HCT116 (cell line): ENCODE results near the gene PLAGL1. TPM values are rescaled to one million over a fixed set of nuclear protein-coding genes. Genes with fewer than 3 reads are reported as not detected.

Source experiments
- ATAC-seq: fragments of 200-7000 bp; cut with Tn5 transposase; 2 replicates; pipeline ENCODE4 v1.9.1; 2020; ENCODE audit warnings: mild to moderate bottlenecking, moderate library complexity
- BruUV-seq: library from RNA; stranded (reverse); fragments of 400-500 nt; replicated peaks from 2 replicates; lab custom pipeline; 2021; lab: Mats Ljungman, UMichigan
- CTCF ChIA-PET: fragments of 300-600 bp; sonication (Branson Sonifier 250); formaldehyde crosslinking; loops from one replicate; lab custom pipeline; 2021; ENCODE audit warnings: antibody characterized with exemption; lab: Charles Lee
- POLR2A ChIA-PET: fragments of 300-600, 350-600 bp; sonication (Branson Sonifier 250); formaldehyde crosslinking; loops from one replicate; lab custom pipeline; 2021; ENCODE audit warnings: antibody characterized with exemption; lab: Charles Lee
- RAD21 ChIA-PET, 2 experiments: fragments of 300-600 bp; sonication (Branson Sonifier 250); formaldehyde crosslinking; loops; one replicate each; lab custom pipeline; 2023; ENCODE audit warnings: low total read pairs in 2 of 2; ENCODE audit not compliant: uncharacterized antibody in 2 of 2, unreplicated experiment in 2 of 2, low non-redundant PET in 1 of 2; lab: Charles Lee
- DNase-seq: peaks from one replicate; pipeline ENCODE4 v3.0.0-alpha.2; 2010; ENCODE audit warnings: low read depth, low spot score
- H2AFZ ChIP-seq: fragments of 200-600 bp; shearing (Covaris generic), sonication (generic); 2 replicates; pipeline ENCODE4 v1.6.1; 2017; ENCODE audit warnings: low read depth, mixed run types, mixed read lengths, antibody characterized with exemption, low read length; ENCODE audit not compliant: poor library complexity, severe bottlenecking
- H3K27ac ChIP-seq: 2 replicates; pipeline ENCODE4 v1.5.1; 2012; ENCODE audit warnings: low read depth, low read length
- H3K27me3 ChIP-seq: fragments of 200-600 bp; sonication (generic); 2 replicates; pipeline ENCODE4 v1.6.1; 2016; ENCODE audit warnings: mixed run types, low read length, mixed read lengths; ENCODE audit not compliant: insufficient read depth
- H3K36me3 ChIP-seq, 2 experiments: fragments of 200-500 bp in 1 of 2; fragments of 200-600 bp in 1 of 2; sonication (Bioruptor generic) in 1 of 2; sonication (generic) in 1 of 2; 2 replicates each; pipeline versions ENCODE4 v1.5.1 to v1.6.1; 2014 to 2016; ENCODE audit warnings: low read length in 2 of 2, inconsistent platforms in 1 of 2, mixed read lengths in 1 of 2, mixed run types in 1 of 2; ENCODE audit not compliant: insufficient read depth in 2 of 2, control insufficient read depth in 1 of 2
- H3K4me1 ChIP-seq, 2 experiments: fragments of 200-600 bp in 1 of 2; sonication (generic) in 1 of 2; 2 replicates each; pipeline versions ENCODE4 v1.5.1 to v1.6.1; 2012 to 2017; ENCODE audit warnings: low read length in 2 of 2, inconsistent platforms in 1 of 2, mild to moderate bottlenecking in 1 of 2, mixed read lengths in 1 of 2, mixed run types in 1 of 2, moderate library complexity in 1 of 2; ENCODE audit not compliant: insufficient read depth in 2 of 2, control insufficient read depth in 1 of 2
- H3K4me2 ChIP-seq: fragments of 200-600 bp; sonication (generic); 2 replicates; pipeline ENCODE4 v1.6.1; 2017; ENCODE audit warnings: mixed run types, low read length, mixed read lengths
- H3K4me3 ChIP-seq, 2 experiments: fragments of 200-600 bp in 1 of 2; sonication (generic) in 1 of 2; replicated peaks in 1 of 2; 2 replicates each; pipeline ENCODE4 v1.5.1; 2011 to 2016; ENCODE audit warnings: low read length in 2 of 2, control low read depth in 1 of 2, low read depth in 1 of 2, mild to moderate bottlenecking in 1 of 2, mixed read lengths in 1 of 2, mixed run types in 1 of 2
- H3K79me2 ChIP-seq: fragments of 200-600 bp; sonication (generic); 2 replicates; pipeline ENCODE4 v1.6.1; 2017; ENCODE audit warnings: mild to moderate bottlenecking, mixed run types, low read length, moderate library complexity, mixed read lengths; ENCODE audit not compliant: insufficient read depth
- H3K9ac ChIP-seq: fragments of 200-600 bp; sonication (generic); 2 replicates; pipeline ENCODE4 v1.6.1; 2016; ENCODE audit warnings: low read length, mixed read lengths
- H3K9me2 ChIP-seq: fragments of 200-600 bp; sonication (generic), shearing (Covaris generic); 2 replicates; pipeline ENCODE4 v1.6.1; 2017; ENCODE audit warnings: mixed run types, mild to moderate bottlenecking, moderate library complexity; ENCODE audit not compliant: insufficient read depth
- H3K9me3 ChIP-seq, 2 experiments: fragments of 200-500 bp in 1 of 2; fragments of 200-600 bp in 1 of 2; sonication (Bioruptor generic) in 1 of 2; sonication (generic) in 1 of 2; 2 replicates each; pipeline ENCODE4 v1.6.1; 2014 to 2017; ENCODE audit warnings: low read length in 2 of 2, mixed read lengths in 2 of 2, inconsistent platforms in 1 of 2, low read depth in 1 of 2, mild to moderate bottlenecking in 1 of 2, mixed run types in 1 of 2, moderate library complexity in 1 of 2; ENCODE audit not compliant: control insufficient read depth in 1 of 2, insufficient read depth in 1 of 2
- H4K20me1 ChIP-seq: fragments of 200-600 bp; sonication (generic), shearing (Covaris generic); 2 replicates; pipeline ENCODE4 v1.6.1; 2017; ENCODE audit warnings: mixed run types, mild to moderate bottlenecking, moderate library complexity; ENCODE audit not compliant: insufficient read depth
- CEBPB ChIP-seq: IDR thresholded peaks from 2 replicates; pipeline ENCODE4 v1.6.1; 2012; ENCODE audit warnings: low read depth
- FOSL1 ChIP-seq: IDR thresholded peaks from 2 replicates; pipeline ENCODE4 v1.6.1; 2012; ENCODE audit warnings: low read depth
- JUND ChIP-seq: IDR thresholded peaks from 2 replicates; pipeline ENCODE4 v1.6.1; 2012
- REST ChIP-seq: IDR thresholded peaks from 2 replicates; pipeline ENCODE4 v1.6.1; 2012; ENCODE audit warnings: low read depth
- SIN3A ChIP-seq: IDR thresholded peaks from 2 replicates; pipeline ENCODE4 v1.6.1; 2012; ENCODE audit warnings: low read depth
- SP1 ChIP-seq: IDR thresholded peaks from 2 replicates; pipeline ENCODE4 v1.6.1; 2012; ENCODE audit warnings: low read depth
- SRF ChIP-seq: IDR thresholded peaks from 2 replicates; pipeline ENCODE4 v1.6.1; 2012; ENCODE audit warnings: low read depth
- intact Hi-C: fragments of 100-400 bp; cut with micrococcal nuclease; formaldehyde crosslinking; loops from 2 replicates; pipeline ENCODE4 v1.10.0; 2022
- total RNA-seq: library from RNA; stranded (reverse); gene quantifications from one replicate; pipeline ENCODE4 v1.2.1, GENCODE V29; 2021; ENCODE audit not compliant: unreplicated experiment
- TF ChIP-seq, protein P1 (sequence below): IDR thresholded peaks from 2 replicates; pipeline ENCODE4 v1.6.1; 2012
- TF ChIP-seq, protein P2 (sequence below), 3 experiments: fragments of 200-600 bp in 1 of 3; sonication (generic) in 1 of 3; IDR thresholded peaks in 2 of 3; conservative IDR thresholded peaks in 1 of 3; 2 replicates each; pipeline ENCODE4 v1.5.1; 2012 to 2017; ENCODE audit warnings: low read depth in 2 of 3, low read length in 2 of 3, antibody characterized with exemption in 1 of 3, borderline replicate concordance in 1 of 3, control low read depth in 1 of 3, mild to moderate bottlenecking in 1 of 3, mixed read lengths in 1 of 3, mixed run types in 1 of 3, moderate library complexity in 1 of 3; ENCODE audit not compliant: insufficient read depth in 1 of 3

Gene PLAGL1
- total RNA-seq, 1 experiment from 2014 or later, result 35.6 TPM

- POLR2A ChIA-PET, result no interaction called here
- intact Hi-C loops, result no loop called here
- ATAC-seq, result no peak
- no peaks in the 10 kb centered on the region for H3K9me3 ChIP-seq
- no peaks in the 10 kb centered on the region for H3K4me1 ChIP-seq
- no peak overlapping the region for H3K9ac ChIP-seq
- CTCF ChIA-PET, result interaction anchor here (1.0 kb wide), 1 partner anchor 46 kb away, joined by 3 read pairs; no protein-coding TSS in a partner anchor
- BruUV-seq, result no TSS peak
- no peaks in the 10 kb centered on the region for H3K27me3 ChIP-seq
- no peak overlapping the region for H3K4me3 ChIP-seq
- RAD21 ChIA-PET, result no interaction called here
- H3K4me2 ChIP-seq, result no peak overlapping the region
- H4K20me1 ChIP-seq, result no peaks in the 10 kb centered on the region
- no peaks in the 10 kb centered on the region for H3K36me3 ChIP-seq
- no peaks in the 10 kb centered on the region for H3K9me2 ChIP-seq
- no peak overlapping the region for H2AFZ ChIP-seq
- no peak for DNase-seq
- TF ChIP-seq SIN3A, result no peak
- TF ChIP-seq SP1, result no peak
- TF ChIP-seq FOSL1, result no peak
- no peak for TF ChIP-seq JUND
- TF ChIP-seq, protein P1, sequence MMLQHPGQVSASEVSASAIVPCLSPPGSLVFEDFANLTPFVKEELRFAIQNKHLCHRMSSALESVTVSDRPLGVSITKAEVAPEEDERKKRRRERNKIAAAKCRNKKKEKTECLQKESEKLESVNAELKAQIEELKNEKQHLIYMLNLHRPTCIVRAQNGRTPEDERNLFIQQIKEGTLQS, result no peak
- no peak for TF ChIP-seq CEBPB
- no peak for TF ChIP-seq SRF
- TF ChIP-seq, protein P2, sequence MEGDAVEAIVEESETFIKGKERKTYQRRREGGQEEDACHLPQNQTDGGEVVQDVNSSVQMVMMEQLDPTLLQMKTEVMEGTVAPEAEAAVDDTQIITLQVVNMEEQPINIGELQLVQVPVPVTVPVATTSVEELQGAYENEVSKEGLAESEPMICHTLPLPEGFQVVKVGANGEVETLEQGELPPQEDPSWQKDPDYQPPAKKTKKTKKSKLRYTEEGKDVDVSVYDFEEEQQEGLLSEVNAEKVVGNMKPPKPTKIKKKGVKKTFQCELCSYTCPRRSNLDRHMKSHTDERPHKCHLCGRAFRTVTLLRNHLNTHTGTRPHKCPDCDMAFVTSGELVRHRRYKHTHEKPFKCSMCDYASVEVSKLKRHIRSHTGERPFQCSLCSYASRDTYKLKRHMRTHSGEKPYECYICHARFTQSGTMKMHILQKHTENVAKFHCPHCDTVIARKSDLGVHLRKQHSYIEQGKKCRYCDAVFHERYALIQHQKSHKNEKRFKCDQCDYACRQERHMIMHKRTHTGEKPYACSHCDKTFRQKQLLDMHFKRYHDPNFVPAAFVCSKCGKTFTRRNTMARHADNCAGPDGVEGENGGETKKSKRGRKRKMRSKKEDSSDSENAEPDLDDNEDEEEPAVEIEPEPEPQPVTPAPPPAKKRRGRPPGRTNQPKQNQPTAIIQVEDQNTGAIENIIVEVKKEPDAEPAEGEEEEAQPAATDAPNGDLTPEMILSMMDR (IDR thresholded peaks at IDR 0.05 in 2 of 3, conservative IDR thresholded peaks at IDR 0.05 in 1 of 3; ENCODE audit: borderline replicate concordance in 1 of 3, insufficient read depth in 1 of 3, low read depth in 2 of 3, low read length in 2 of 3), result no peak
- no peak for TF ChIP-seq REST
- H3K27ac ChIP-seq, result no peak overlapping the region
- no peaks in the 10 kb centered on the region; the same call in 1 of the 2 replicates for H3K79me2 ChIP-seq
These were observed 21.5 kb downstream of the PLAGL1 start for GRCh38 chr6:143986463-143987065.
